Measurements from ENCODE around the gene IPO4. TPM values are rescaled to one million over a fixed set of nuclear protein-coding genes. Genes with fewer than 3 reads are reported as not detected.

IPO4 gene
- total and polyA plus RNA-seq, 2 of the 13 experiments (the other 11 are each of a cell fraction or from before 2014, with no cell fraction given) = 39.0 to 179 TPM

GRCh38 chr14:24236689-24237462 is 48.3 kb upstream of the IPO4 start (continued):
- TF ChIP-seq, protein P1, sequence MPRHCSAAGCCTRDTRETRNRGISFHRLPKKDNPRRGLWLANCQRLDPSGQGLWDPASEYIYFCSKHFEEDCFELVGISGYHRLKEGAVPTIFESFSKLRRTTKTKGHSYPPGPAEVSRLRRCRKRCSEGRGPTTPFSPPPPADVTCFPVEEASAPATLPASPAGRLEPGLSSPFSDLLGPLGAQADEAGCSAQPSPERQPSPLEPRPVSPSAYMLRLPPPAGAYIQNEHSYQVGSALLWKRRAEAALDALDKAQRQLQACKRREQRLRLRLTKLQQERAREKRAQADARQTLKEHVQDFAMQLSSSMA (CRISPR knock-in tag; IDR thresholded peaks at IDR 0.05) = 0 out of 2 replicates have a peak, but pooled peaks have one; percentile 38
- TF ChIP-seq KLF15 (CRISPR knock-in tag; IDR thresholded peaks at IDR 0.05; ENCODE audit: borderline replicate concordance) (no peak), TAF1 (CRISPR knock-in tag; IDR thresholded peaks at IDR 0.05) (no peak), ZNF317 (CRISPR knock-in tag; IDR thresholded peaks at IDR 0.05) (no peak), POLR2G (IDR thresholded peaks at IDR 0.05; ENCODE audit: low read depth, low read length) (peak; percentile 56; the same call in 1 of the 2 replicates), ZNF615 (CRISPR knock-in tag; IDR thresholded peaks at IDR 0.05; ENCODE audit: borderline replicate concordance) (no peak), ZBTB25 (CRISPR knock-in tag; IDR thresholded peaks at IDR 0.05) (no peak), HOXA9 (CRISPR knock-in tag; IDR thresholded peaks at IDR 0.05; ENCODE audit: borderline replicate concordance) (0 out of 2 replicates have a peak, but pooled peaks have one; percentile 64), TCF12 (IDR thresholded peaks at IDR 0.05) (no peak), TCF12 (CRISPR knock-in tag; IDR thresholded peaks at IDR 0.05) (no peak), ZSCAN20 (CRISPR knock-in tag; IDR thresholded peaks at IDR 0.05; ENCODE audit: borderline replicate concordance) (no peak), EP300 (IDR thresholded peaks at IDR 0.05; ENCODE audit: low read depth in 2 of 2, low read length in 2 of 2) (no peak), EP300 (CRISPR knock-in tag; IDR thresholded peaks at IDR 0.05; ENCODE audit: borderline replicate concordance) (no peak), TEF (CRISPR knock-in tag; IDR thresholded peaks at IDR 0.05) (no peak)
- TF ChIP-seq, protein P2, sequence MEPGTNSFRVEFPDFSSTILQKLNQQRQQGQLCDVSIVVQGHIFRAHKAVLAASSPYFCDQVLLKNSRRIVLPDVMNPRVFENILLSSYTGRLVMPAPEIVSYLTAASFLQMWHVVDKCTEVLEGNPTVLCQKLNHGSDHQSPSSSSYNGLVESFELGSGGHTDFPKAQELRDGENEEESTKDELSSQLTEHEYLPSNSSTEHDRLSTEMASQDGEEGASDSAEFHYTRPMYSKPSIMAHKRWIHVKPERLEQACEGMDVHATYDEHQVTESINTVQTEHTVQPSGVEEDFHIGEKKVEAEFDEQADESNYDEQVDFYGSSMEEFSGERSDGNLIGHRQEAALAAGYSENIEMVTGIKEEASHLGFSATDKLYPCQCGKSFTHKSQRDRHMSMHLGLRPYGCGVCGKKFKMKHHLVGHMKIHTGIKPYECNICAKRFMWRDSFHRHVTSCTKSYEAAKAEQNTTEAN (CRISPR knock-in tag; conservative IDR thresholded peaks at IDR 0.05) = no peak
- TF ChIP-seq, protein P3, sequence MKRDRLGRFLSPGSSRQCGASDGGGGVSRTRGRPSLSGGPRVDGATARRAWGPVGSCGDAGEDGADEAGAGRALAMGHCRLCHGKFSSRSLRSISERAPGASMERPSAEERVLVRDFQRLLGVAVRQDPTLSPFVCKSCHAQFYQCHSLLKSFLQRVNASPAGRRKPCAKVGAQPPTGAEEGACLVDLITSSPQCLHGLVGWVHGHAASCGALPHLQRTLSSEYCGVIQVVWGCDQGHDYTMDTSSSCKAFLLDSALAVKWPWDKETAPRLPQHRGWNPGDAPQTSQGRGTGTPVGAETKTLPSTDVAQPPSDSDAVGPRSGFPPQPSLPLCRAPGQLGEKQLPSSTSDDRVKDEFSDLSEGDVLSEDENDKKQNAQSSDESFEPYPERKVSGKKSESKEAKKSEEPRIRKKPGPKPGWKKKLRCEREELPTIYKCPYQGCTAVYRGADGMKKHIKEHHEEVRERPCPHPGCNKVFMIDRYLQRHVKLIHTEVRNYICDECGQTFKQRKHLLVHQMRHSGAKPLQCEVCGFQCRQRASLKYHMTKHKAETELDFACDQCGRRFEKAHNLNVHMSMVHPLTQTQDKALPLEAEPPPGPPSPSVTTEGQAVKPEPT (CRISPR knock-in tag; IDR thresholded peaks at IDR 0.05; ENCODE audit: low read depth) = 0 out of 2 replicates have a peak, but pooled peaks have one; percentile 35
- TF ChIP-seq, protein P4, sequence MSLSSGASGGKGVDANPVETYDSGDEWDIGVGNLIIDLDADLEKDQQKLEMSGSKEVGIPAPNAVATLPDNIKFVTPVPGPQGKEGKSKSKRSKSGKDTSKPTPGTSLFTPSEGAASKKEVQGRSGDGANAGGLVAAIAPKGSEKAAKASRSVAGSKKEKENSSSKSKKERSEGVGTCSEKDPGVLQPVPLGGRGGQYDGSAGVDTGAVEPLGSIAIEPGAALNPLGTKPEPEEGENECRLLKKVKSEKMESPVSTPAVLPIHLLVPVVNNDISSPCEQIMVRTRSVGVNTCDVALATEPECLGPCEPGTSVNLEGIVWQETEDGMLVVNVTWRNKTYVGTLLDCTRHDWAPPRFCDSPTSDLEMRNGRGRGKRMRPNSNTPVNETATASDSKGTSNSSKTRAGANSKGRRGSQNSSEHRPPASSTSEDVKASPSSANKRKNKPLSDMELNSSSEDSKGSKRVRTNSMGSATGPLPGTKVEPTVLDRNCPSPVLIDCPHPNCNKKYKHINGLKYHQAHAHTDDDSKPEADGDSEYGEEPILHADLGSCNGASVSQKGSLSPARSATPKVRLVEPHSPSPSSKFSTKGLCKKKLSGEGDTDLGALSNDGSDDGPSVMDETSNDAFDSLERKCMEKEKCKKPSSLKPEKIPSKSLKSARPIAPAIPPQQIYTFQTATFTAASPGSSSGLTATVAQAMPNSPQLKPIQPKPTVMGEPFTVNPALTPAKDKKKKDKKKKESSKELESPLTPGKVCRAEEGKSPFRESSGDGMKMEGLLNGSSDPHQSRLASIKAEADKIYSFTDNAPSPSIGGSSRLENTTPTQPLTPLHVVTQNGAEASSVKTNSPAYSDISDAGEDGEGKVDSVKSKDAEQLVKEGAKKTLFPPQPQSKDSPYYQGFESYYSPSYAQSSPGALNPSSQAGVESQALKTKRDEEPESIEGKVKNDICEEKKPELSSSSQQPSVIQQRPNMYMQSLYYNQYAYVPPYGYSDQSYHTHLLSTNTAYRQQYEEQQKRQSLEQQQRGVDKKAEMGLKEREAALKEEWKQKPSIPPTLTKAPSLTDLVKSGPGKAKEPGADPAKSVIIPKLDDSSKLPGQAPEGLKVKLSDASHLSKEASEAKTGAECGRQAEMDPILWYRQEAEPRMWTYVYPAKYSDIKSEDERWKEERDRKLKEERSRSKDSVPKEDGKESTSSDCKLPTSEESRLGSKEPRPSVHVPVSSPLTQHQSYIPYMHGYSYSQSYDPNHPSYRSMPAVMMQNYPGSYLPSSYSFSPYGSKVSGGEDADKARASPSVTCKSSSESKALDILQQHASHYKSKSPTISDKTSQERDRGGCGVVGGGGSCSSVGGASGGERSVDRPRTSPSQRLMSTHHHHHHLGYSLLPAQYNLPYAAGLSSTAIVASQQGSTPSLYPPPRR (CRISPR knock-in tag; IDR thresholded peaks at IDR 0.05; ENCODE audit: borderline replicate concordance) = peak; percentile 51; the same call in 1 of the 2 replicates

All from HepG2 (cell line).